HCT116 (cell line): ENCODE measurements around the gene PCDH9.

Experiments used
- EGR1 ChIP-seq: IDR thresholded peaks from 2 replicates; pipeline ENCODE4 v1.6.1; 2012; ENCODE audit warnings: low read depth
- EZH2 ChIP-seq: fragments of 200-600 bp; sonication (generic); IDR thresholded peaks from 2 replicates; pipeline ENCODE4 v1.6.1; 2017; ENCODE audit warnings: antibody characterized with exemption, mixed run types
- FOSL1 ChIP-seq: IDR thresholded peaks from 2 replicates; pipeline ENCODE4 v1.6.1; 2012; ENCODE audit warnings: low read depth
- JUND ChIP-seq: IDR thresholded peaks from 2 replicates; pipeline ENCODE4 v1.6.1; 2012
- POLR2A ChIP-seq: IDR thresholded peaks from 2 replicates; pipeline ENCODE4 v1.7.0; 2011; ENCODE audit warnings: borderline replicate concordance; ENCODE audit not compliant: insufficient read depth, insufficient read length; ENCODE audit errors: extremely low read depth
- SIN3A ChIP-seq: IDR thresholded peaks from 2 replicates; pipeline ENCODE4 v1.6.1; 2012; ENCODE audit warnings: low read depth
- SRF ChIP-seq: IDR thresholded peaks from 2 replicates; pipeline ENCODE4 v1.6.1; 2012; ENCODE audit warnings: low read depth
- TCF7L2 ChIP-seq: IDR thresholded peaks from 2 replicates; pipeline ENCODE4 v1.7.0; 2011; ENCODE audit warnings: borderline replicate concordance, inconsistent platforms; ENCODE audit not compliant: insufficient read depth, insufficient read length; ENCODE audit errors: extremely low read depth
- ZNF274 ChIP-seq: fragments of 200-500 bp; sonication (Bioruptor generic); IDR thresholded peaks from 2 replicates; pipeline ENCODE4 v1.6.1; 2014; ENCODE audit warnings: mild to moderate bottlenecking, low read depth, low read length, inconsistent platforms
- TF ChIP-seq, protein P1 (sequence below), 3 experiments: fragments of 200-600 bp in 1 of 3; sonication (generic) in 1 of 3; IDR thresholded peaks in 2 of 3; conservative IDR thresholded peaks in 1 of 3; 2 replicates each; pipeline ENCODE4 v1.5.1; 2012 to 2017; ENCODE audit warnings: low read depth in 2 of 3, low read length in 2 of 3, antibody characterized with exemption in 1 of 3, borderline replicate concordance in 1 of 3, control low read depth in 1 of 3, mild to moderate bottlenecking in 1 of 3, mixed read lengths in 1 of 3, mixed run types in 1 of 3, moderate library complexity in 1 of 3; ENCODE audit not compliant: insufficient read depth in 1 of 3
- TF ChIP-seq, protein P2 (sequence below): IDR thresholded peaks from 2 replicates; pipeline ENCODE4 v1.6.1; 2012
- TF ChIP-seq, protein P3 (sequence below): IDR thresholded peaks from 2 replicates; pipeline ENCODE4 v1.6.1; 2012

- TF ChIP-seq, protein P1, sequence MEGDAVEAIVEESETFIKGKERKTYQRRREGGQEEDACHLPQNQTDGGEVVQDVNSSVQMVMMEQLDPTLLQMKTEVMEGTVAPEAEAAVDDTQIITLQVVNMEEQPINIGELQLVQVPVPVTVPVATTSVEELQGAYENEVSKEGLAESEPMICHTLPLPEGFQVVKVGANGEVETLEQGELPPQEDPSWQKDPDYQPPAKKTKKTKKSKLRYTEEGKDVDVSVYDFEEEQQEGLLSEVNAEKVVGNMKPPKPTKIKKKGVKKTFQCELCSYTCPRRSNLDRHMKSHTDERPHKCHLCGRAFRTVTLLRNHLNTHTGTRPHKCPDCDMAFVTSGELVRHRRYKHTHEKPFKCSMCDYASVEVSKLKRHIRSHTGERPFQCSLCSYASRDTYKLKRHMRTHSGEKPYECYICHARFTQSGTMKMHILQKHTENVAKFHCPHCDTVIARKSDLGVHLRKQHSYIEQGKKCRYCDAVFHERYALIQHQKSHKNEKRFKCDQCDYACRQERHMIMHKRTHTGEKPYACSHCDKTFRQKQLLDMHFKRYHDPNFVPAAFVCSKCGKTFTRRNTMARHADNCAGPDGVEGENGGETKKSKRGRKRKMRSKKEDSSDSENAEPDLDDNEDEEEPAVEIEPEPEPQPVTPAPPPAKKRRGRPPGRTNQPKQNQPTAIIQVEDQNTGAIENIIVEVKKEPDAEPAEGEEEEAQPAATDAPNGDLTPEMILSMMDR (IDR thresholded peaks at IDR 0.05 in 2 of 3, conservative IDR thresholded peaks at IDR 0.05 in 1 of 3; ENCODE audit: borderline replicate concordance in 1 of 3, insufficient read depth in 1 of 3, low read depth in 2 of 3, low read length in 2 of 3) = no peak
- TF ChIP-seq POLR2A (no peak), FOSL1 (no peak), ZNF274 (no peak), TCF7L2 (no peak), EZH2 (no peak), EGR1 (no peak), JUND (no peak), SRF (no peak), SIN3A (no peak)
- TF ChIP-seq, protein P2, sequence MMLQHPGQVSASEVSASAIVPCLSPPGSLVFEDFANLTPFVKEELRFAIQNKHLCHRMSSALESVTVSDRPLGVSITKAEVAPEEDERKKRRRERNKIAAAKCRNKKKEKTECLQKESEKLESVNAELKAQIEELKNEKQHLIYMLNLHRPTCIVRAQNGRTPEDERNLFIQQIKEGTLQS = no peak
- TF ChIP-seq, protein P3, sequence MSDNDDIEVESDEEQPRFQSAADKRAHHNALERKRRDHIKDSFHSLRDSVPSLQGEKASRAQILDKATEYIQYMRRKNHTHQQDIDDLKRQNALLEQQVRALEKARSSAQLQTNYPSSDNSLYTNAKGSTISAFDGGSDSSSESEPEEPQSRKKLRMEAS = no peak
These were observed 804.4 kb downstream of the PCDH9 start for GRCh38 chr13:66425741-66426140.
